GM19035 (cell line): ENCODE results near the gene ISM1.

Experiments
- ATAC-seq: cut with Tn5 transposase; IDR thresholded peaks from one replicate; pipeline ENCODE4 v1.9.1; 2021; ENCODE audit not compliant: unreplicated experiment

The ISM1 gene

GRCh38 chr20:13220904-13221297 is at the start of gene ISM1:
Gene ISM1, plus strand, starts transcription at chr20:13221274. Its CDS starts 503 bp downstream, at chr20:13221777.
- no peak for ATAC-seq

DNA sequence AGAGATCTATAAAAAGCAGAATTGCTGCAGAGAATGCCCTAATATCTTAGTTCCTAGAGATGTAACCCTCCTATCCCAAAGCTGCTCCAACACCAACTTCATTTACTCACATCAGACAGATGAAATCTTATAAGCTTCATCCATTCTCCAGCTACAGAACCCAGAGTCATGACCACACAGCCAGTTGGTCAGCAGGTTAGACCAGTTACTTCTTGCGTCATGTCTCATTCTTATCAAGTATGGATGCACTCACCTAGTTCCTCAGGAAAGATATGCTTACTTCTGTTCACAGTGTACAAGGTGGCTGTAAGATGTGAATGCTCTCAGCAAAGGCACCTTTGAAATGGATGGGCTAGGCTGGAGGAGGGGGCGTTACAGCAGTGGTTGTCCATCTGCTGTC is 47.9 kb upstream of the ISM1 start:
- no peak for ATAC-seq

DNA sequence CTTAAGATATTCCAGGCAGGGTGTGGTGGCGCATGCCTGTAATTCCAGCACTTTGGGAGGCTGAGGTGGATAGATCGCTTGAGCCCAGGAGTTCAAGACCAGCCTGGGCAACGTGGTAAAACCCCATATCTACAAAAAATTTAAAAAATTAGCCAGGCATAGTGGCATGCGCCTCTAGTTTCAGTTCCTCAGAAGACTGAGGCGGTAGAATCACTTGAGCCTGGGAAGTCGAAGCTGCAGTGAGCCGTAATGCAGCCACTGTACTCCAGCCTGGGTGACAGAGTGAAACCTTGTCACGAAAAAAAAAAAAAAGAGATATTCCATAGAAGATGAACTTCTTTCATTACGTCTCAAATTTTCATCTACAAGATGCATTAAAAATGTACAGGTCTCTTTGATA is 46.7 kb upstream of the ISM1 start:
- no peak for ATAC-seq

GRCh38 chr20:13180986-13181889 is 39.8 kb upstream of the ISM1 start:
- ATAC-seq, result no peak

GRCh38 chr20:13183005-13183404 is 38.1 kb upstream of the ISM1 start:
- no peak for ATAC-seq

DNA sequence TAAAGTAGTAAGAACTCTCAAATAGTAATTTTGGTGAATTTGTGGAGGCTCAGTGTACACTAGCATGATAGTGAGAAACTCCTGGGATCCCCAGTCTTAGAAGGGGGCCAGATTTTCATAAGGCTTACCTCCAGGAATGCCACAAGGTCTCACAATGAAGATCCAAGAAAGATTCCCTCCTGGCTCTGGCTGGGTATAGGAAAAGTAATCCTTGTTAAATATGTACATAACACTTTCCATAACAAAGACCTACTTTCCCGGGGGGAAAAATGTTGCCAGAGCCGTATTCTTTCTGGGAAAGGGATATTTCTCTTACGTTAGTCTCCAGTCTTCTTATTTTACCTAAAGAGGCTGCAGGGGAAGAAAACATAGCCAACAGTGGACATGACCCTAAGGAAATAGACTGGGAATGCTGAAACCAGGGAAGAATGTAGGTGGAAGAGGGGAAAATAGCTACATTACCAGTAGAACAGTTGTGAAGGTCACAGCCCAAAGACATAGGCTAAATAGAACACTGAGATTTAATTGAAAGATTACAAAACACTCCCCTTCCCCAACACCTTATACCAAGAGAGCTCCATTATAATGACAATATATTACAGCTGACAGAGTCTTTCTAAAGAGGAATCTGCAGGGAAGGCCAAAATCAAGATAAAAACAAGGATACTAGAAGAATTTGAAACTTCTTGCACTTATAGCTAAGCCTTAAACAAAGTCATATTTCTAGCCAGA is 34.9 kb upstream of the ISM1 start:
- ATAC-seq, result no peak

DNA sequence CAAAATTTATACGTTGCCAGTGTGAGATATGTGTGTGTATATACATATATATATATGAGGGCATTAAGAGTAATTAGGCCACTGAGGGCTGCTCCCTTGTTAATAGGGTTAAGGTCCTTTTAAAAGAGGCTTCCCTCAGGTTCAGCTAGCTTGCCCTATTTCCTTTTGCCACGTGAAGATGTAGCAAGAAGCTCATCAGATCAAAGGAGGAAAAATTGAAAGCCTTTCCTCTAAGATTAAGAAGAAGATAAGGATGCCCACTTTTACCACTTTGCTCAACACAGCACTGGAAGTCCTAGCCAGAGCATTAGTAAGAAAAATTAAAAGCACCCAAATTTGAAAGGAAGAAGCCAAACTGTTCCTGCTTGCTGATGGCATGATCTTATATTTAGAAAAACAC is 33.2 kb upstream of the ISM1 start:
- no peak for ATAC-seq

GRCh38 chr20:13199279-13199678 is 21.8 kb upstream of the ISM1 start:
- ATAC-seq, result no peak

DNA sequence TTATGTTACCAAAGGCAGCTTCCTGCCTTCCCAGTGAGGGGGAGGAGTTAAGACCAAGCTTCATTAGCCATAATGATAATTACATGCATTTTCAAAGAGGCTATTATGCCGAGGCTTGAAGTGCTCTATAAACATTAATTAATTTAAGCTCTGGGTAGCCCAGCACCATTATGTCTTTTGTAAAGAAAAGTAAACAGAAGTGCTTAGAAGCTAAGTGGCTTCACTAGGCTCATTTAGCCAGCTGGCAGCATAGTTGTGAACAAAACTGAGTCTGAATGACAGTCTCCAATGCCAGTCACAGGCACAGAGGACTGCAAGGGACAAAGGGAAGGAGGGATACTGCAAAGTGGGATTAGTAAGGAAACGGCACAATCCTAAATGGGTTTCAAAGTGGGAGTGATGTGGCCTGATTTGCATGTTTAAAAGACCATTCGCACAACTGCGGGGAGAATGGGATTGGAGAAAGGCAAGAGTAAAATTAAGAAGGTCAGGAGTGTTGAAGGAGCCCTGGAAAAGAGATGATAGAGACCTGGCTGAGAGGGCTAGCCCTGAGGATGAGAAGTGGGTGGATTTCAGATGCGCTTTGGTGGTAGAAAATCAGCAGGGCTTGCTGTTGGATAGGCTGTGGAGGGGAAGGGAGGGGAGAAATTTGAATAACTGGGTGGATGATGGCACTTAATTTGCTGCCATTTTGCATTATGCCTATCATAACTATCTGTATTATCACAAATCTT is 20.1 kb upstream of the ISM1 start:
- ATAC-seq, result no peak

DNA sequence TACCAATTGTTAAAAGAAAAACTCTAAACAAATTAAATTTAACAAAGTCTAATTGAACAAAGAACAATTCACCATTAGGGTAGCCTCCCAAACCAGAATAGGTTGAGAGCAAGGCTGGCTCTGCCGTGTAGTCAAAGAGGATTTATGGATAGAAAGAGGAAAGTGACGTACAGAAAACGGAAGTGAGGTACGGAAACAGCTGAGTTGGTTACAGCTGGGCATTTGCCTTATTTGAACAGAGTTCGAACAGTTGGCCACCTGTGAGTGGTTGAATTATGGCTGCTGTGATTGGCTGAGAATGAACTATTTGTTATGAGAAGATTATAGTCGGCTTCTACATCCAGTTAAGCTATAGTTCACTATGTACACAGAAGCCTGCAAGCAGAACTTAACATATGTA is 18.5 kb upstream of the ISM1 start:
- no peak for ATAC-seq

DNA sequence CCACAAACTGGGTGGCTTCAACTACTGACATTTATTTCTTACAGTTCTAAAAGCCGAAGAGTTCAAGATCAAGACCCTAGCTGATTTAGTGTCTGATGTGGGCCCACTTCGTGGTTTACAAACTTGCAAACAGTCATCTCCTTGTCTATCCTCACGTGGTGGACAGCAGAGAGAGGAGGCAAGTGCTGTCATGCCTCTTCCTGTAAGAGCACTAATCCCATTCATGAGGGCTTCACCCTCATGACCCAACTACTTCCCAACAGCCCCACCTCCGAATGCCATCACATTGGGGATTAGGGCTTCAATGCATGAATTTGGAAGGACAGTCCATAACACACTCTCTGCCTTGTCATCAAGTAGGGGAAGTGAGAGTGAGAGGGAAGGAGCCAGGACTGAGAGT is 15.6 kb upstream of the ISM1 start:
- no peak for ATAC-seq

DNA sequence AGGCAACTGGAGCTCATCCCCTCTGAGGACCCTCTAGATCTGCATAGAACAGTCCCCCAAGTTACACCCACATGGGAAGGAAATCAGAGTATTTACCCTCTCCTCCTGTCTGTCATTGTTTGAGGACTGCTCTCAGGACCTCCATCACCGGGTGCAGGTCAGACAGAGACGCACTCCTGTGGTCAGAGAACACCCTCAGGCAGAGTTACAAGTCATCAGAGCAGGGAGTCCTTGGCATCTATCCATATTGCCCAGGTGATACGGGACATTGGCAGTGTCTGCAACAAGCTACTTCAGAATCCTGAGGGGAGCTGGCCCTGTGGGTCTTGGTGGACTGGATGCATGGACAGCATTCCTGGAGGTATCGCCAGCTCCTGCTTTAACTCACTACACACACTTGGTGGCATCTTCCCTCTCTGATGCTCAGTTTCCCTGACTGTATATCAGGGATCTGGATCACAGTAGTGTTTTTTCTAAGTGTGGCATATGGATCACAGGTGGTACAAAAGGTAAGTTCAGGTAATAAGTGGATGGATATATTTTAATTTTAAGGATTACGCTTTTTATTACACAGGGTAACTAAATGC is 15.1 kb upstream of the ISM1 start:
- ATAC-seq, result no peak

- no peak for ATAC-seq
Measured at GRCh38 chr20:13207016-13207415, 14.1 kb upstream of the ISM1 start.

GRCh38 chr20:13211956-13212618 is 9.0 kb upstream of the ISM1 start:
- ATAC-seq, result no peak

- no peak for ATAC-seq
Measured at GRCh38 chr20:13212750-13213149, 8.3 kb upstream of the ISM1 start.

- ATAC-seq, result no peak
Measured at GRCh38 chr20:13213335-13213734, 7.7 kb upstream of the ISM1 start.

- ATAC-seq, result no peak
Measured at GRCh38 chr20:13216533-13216932, 4.5 kb upstream of the ISM1 start.

DNA sequence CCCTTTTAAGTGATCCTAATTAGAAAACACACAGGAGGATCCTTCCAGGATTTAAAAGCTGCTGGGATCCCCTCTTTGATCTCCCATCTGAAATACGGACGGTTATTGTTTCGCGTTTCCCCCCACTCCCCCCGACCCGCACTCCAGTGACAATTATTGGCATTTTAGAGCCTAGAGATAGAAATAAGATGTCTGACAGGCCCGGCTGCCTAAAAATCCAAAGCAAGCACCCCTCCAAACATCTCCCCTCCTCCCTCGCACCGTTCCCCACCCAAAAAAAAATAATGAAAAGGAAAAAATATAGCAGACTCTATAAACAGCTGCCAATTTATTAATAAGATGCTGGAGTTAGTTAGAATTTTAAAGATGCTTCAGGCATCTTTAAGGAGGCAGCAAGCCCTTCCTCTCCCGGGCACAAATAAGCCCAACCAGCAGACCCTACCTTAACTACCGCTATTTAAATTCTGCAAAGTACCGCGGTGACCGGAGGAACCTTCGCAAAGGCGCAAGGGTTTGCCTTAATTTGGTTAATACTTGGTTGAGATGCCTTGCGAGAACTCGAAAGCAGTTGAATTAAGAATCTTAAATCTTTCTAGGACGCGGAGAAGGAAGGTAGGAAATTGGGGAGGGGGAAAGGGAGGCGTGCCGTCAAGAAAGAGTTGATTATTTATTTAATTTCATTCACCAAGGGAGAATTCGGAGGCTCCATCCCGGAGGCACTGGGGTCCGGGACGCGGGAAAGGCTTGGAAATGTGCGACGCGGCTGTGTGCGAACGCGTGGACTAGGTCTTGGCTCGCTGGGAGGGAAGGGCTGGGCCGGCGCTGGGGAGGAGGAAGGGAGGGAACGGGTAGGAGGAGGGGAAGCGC is 1.5 kb upstream of the ISM1 start:
- ATAC-seq, result no peak

GRCh38 chr20:13220194-13220903 is 725 bp upstream of the ISM1 start:
- ATAC-seq, result no peak
